ENCODE data around the gene FGFR3.

The FGFR3 gene

DNA sequence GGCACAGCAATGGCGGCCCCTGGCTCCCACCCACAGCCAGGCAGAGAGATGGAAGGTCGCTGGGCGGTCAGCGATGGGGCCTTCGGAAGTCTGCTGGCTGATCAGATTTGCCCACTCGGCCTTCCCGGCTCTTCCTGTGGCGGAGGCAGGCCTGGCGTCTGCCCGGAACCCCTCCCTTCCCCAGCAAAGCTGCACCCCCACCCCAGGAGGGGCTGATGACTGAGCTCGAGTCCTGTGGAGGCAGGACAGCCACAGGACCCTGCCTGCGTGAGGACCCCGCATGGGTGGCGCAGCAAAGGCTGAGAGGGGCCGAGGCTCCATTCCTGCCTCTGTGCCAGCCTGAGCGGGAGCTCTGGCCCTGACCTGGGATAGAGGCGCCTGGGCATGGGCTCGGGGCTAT is 37.0 kb upstream of the FGFR3 start:
- no peak for DNase-seq (ENCODE audit: extremely low read depth in 1 of 2, low read depth in 1 of 2)

DNA sequence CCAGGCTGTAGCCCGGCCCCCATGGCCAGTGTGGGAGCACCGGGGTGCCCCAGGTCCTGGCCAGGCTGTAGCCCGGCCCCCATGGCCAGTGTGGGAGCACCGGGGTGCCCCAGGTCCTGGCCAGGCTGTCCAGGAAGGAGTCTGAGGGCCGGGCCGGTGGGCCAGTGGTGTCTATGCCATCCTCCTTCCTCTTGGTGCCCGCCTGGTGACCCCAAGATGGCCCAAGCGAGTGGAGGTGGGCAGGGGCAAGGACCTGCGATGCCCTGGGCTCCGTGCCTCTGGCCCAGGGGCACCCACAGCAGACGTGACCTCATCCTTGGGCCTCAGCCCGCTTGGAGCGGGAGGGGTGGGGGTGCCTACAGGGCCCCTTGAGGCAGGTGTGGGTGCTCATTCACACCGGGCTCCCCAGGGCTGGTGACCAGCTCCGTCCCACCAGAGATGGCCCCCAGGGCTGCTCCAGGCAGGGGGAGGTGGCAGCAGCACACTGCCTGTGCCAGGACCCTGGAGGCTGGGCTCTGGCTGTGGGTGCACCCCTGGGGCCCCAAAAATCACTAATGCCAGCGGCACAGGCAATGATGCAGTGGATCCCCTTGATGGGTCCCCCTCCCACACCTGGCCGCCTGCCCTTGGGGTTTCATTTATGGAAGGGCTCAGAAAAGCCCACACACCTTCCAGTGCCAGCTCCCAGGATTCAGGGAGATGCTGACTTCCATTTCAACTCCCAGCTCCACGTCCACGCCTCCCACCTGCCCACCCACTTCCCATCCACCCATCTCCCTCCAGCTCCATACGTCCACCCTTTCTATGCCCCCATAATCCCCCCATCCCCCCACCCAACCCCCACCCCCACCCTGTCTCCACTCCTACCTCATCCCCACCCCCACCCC is 36.0 kb upstream of the FGFR3 start:
- DNase-seq (ENCODE audit: extremely low read depth in 1 of 2, low read depth in 1 of 2), result no peak

GRCh38 chr4:1757836-1758235 is 35.3 kb upstream of the FGFR3 start:
- no peak for DNase-seq (ENCODE audit: extremely low read depth in 1 of 2, low read depth in 1 of 2)

- no peak for DNase-seq (ENCODE audit: extremely low read depth in 1 of 2, low read depth in 1 of 2)
Measured at GRCh38 chr4:1758306-1759121, 34.6 kb upstream of the FGFR3 start.

DNA sequence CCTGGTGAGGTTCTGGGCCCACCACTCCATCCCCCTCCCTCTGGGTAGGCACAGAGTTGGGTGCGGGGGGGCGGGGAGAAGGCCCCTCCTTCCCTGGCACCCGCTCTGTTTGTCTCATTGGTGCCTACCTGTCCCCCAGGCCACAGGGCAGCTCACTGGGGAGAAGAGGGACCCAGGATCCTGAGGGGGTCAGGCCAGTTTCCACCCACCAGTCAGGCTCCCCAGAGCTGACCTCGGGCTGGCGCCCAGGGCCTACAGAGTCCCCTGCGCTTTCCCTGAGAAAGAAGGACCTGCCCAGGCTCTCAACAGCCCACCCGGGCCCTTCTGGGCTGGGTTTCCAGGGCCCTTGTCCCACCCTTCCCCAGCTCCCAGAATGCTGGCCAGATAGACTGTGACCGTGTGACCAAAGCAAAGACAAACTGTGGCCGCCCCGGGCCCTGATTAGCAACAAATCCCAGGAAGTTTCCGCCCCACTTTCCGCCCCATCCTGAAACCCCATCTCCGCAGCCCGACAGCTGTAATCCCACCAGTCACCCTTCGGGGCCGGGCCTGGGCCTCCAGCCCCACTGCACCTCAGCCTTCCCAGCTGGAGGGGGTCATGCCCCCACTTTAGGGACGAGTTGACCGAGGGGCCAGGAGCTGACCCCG is 33.8 kb upstream of the FGFR3 start:
- no peak for DNase-seq (ENCODE audit: extremely low read depth in 1 of 2, low read depth in 1 of 2)

DNA sequence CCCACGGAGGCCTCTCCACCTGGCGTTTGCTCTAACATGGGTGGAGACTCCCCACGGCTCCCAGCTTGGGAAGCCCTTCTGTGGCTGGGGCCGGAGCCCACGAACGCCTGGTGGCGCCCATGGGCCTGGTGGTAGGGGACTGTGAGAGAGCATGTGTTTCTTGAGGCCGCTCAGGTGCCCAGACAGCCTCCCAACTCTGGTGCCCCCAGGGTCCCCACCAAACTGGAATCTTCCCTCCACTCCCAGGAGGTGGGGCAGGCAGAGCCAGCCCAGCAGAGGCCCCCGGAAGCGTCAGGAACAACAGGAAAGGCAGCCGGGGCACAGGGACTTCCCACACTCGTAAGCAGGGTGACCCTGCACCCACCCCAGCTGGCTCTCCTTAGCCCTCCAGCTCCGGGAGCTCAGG is 33.3 kb upstream of the FGFR3 start:
- no peak for DNase-seq (ENCODE audit: extremely low read depth in 1 of 2, low read depth in 1 of 2)

GRCh38 chr4:1760521-1761071 is 32.5 kb upstream of the FGFR3 start:
- no peak for DNase-seq (ENCODE audit: extremely low read depth in 1 of 2, low read depth in 1 of 2)

- no peak for DNase-seq (ENCODE audit: extremely low read depth in 1 of 2, low read depth in 1 of 2)
Measured at GRCh38 chr4:1761130-1761689, 31.9 kb upstream of the FGFR3 start.

DNA sequence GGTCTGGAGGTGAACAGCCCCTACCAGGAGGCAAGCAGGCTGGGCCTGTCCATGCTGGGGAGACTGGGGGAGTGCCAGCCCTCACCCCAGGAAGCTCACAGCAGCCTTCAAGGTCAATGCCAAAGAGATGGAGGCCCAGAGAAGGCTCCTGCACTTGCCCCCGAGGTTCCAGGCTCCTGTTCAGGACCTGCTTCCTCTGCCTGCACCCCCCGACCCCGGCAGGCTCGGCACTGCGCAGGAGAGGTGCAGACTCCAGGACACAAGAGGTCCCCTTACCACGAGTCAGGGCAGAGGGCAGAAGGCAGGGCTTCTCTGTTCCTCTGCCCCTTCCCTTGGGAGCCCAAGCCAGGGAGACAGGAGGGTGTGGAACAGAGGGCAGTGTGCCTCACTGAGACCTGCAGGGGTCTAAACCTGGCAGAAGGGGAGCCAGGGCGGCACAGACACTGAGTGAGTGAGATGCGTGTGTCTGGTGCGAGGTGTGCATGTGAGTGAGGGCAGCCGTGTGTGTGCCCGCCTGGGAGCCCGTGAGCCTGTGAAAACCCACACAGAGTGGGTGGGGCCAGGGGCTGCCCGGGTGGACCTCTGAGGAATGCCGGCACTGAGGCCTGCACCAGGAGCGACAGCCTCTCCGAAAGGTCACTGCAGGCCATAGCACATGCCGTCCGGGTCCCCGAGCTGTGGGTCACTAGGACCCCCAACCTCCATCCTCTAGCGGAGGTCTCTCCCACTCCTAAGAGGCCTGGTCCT is 30.7 kb upstream of the FGFR3 start:
- DNase-seq (ENCODE audit: extremely low read depth in 1 of 2, low read depth in 1 of 2), result no peak

DNA sequence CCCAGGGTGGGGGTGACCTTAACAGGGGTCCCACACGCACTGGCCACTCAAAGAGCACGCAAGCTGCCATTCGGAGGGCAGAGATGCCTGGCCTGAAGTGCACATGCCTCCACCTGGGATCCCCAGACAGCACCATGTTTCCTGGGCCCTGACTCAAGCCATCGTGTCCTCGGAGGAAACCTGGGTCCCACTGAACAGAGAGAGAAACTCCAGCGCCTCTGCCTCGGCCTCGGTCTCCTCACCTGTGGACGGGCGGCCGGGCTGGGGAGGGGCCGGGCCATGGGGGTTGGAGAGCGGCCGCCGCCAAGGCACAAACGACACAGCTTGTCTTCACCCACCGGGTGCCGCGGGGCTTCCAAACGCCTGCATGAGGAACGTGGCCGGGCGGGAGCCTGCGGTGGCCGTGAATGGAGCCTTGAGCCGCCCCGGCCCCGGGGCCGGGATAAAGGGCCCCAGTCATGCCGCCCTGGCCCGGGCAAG is 30.0 kb upstream of the FGFR3 start:
- no peak for DNase-seq (ENCODE audit: extremely low read depth in 1 of 2, low read depth in 1 of 2)

- no peak for DNase-seq (ENCODE audit: extremely low read depth in 1 of 2, low read depth in 1 of 2)
Measured at GRCh38 chr4:1763550-1764080, 29.5 kb upstream of the FGFR3 start.

DNA sequence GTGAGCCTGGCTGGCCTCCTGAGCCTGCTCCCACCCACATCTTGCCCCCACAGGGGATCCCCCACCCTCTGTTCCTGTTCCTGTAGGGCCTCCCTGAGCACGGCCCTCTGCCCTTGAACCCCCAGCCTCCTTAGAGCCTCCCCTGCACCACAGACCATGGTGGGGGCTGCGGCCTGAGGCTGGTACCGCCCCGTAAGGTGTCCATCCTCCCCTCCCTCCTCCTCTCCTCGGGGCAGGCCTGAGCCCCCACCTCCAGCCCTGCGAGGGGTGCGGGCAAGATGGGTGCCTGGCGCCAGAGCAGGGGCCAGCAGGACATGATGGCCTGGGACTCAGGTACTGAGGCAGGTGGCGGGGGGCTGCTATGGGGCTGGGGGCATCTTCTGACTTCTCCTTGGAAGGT is 28.4 kb upstream of the FGFR3 start:
- no peak for DNase-seq (ENCODE audit: extremely low read depth in 1 of 2, low read depth in 1 of 2)

DNA sequence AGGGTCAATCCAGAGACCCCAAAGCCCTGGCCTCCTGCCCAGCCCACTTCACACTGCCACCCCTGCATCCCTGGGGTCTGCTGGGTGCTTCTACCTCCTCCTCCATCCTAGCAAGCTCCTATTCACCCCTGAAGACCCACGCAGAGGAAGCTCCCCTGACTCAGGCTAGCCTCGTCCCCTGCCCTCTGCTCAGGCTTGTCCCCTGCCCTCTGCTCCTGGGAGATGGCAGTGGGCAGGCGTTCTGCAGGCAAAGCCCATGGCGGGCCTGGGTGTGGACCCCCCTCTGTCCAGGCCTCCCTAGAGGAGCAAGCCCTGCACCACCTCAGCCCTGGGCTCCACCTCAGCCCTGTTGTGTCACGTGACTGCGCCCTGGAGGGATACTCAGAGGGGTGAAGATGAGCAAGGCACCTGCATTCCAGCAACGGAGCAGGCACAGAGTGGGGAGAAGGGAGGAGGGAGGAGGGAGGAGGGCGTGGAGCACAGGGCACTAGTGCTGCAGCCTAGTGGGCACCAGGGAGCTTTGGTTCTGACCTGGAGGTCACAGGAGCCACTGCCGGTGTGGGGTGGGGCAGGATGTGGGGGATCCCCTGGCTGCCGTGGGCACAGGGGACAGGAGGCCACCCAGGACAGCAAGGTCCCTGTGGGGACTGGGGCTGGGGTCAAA is 27.6 kb upstream of the FGFR3 start:
- no peak for DNase-seq (ENCODE audit: extremely low read depth in 1 of 2, low read depth in 1 of 2)

DNA sequence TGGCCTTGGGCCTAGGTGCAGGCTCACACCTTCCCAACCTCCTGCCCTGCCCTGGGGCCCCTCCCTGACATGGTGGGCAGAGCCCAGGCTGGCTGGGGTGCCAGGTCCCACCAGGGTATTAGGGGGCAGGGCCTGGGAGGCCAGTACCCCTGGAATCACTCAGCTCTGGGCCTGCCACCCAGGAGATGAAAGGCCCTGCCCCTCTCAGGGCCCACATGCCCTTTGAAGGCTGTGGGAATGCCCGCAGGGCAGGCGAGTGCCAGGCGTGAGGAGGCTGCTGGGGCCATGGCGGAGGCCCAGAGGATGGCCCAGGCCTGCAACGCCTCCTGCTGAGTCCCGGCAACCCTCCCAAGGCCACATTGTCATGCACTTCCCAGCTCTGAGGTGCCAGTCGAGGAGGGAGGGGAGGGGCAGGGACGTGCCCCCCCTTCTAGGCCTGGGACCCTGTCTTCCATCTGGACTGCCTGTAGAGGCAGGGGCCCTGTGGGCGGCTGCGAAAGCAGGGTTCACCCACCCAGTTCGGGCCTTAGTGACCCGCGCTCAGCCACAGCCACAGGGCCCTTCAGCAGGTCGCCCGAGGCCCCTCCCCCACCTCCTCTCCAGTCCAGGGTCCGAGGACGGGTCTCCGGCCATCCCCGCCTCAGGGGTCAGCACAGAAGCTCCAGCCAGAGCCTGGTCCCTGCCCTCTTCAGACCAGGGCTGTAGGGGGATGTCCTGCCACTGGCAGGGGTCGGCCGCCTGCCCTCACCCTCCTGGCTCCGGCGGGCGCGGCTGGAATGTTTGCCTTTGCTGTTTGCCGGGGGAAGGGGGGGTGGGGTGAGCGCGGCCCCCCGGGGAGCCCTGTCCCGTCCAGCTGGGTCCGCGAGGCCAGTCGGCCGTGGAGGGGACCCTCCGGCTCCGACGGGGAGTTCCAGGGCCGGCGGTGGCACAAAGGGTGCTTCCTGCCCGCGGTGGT is 26.7 kb upstream of the FGFR3 start:
- no peak for DNase-seq (ENCODE audit: extremely low read depth in 1 of 2, low read depth in 1 of 2)

- no peak for DNase-seq (ENCODE audit: extremely low read depth in 1 of 2, low read depth in 1 of 2)
Measured at GRCh38 chr4:1767061-1767769, 25.9 kb upstream of the FGFR3 start.

DNA sequence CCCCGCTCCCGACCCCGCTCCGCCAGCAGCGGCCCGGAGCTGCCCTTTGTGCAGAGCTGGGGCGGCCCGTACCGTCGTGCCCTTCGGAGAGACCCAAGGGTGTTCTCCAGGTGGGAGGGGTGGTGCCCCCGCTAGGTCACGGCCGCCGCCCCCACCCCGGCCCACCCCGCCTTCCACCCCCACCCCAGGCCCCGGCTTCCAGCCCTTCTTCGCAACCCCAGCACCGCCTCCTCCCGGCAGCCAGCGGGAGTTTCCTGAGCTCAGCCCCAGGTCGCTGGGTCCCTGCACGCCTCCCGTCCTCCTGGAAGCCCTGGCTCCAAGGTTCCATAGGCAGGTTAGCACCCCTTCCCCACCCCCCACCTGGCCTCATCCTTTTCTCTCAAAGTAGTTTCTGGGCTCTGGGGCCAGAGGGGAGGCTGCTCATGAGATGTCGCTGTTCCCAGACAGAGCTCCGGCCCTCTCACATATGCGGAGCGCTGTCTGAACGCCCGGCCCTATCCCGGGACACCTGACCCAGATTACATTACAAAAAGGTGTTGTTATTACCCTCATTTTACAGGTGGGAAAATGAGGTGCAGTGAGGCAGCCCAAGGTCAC is 25.2 kb upstream of the FGFR3 start:
- no peak for DNase-seq (ENCODE audit: extremely low read depth in 1 of 2, low read depth in 1 of 2)

DNA sequence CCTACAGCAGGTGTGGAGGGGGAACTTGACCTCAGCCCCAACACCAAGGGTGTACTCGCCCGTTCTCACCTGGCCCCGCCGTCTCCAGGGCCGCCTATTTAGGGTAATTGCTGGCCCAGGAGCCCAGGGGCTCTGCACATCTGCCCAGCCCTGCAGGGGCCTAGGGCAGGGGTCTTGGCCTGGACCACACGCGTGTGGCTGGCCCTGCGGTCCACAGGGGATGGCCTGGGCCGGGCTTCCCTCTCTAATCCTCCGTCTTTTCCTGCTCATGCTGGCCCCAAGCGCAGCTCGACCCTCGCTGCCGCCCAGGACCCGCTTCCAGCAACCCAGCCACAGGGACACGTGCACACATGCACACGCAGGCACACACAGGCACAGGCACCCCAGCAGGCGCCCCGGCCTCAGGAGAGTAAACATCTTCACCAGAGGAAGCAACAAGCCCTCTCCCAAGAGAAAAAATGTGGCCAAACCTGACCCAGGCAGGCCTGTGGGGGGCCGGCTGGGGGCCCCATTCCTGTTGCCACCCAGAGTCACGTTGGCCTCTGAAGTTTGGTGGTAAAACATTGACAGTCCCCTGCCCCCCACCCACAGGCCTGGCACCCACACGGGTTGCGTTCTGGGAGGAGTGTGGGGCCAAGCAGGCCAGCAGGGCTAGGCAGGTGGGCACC is 24.6 kb upstream of the FGFR3 start:
- DNase-seq (ENCODE audit: extremely low read depth in 1 of 2, low read depth in 1 of 2), result no peak

All from activated CD8-positive, alpha-beta memory T cell treated with anti-CD3 and anti-CD28 coated beads for 1 hour (primary cell).